GM13976 (cell line): ENCODE measurements around the gene ANAPC1.
"Not testable (repeated sequence)": the region's sequence is repeated elsewhere in the genome, so short reads cannot be mapped to it uniquely, and the experiment has no call there.

Experiments used
- DNase-seq: peaks from one replicate; pipeline ENCODE4 v3.0.0; 2012; ENCODE audit warnings: low spot score
- in situ Hi-C: fragments of 300-500 bp; cut with MboI; formaldehyde crosslinking; loops from one replicate; pipeline ENCODE4 v1.12.0; 2022; ENCODE audit warnings: low sequenced_read_pairs, mixed read lengths, inconsistent platforms; ENCODE audit not compliant: unreplicated experiment

The ANAPC1 gene

DNA sequence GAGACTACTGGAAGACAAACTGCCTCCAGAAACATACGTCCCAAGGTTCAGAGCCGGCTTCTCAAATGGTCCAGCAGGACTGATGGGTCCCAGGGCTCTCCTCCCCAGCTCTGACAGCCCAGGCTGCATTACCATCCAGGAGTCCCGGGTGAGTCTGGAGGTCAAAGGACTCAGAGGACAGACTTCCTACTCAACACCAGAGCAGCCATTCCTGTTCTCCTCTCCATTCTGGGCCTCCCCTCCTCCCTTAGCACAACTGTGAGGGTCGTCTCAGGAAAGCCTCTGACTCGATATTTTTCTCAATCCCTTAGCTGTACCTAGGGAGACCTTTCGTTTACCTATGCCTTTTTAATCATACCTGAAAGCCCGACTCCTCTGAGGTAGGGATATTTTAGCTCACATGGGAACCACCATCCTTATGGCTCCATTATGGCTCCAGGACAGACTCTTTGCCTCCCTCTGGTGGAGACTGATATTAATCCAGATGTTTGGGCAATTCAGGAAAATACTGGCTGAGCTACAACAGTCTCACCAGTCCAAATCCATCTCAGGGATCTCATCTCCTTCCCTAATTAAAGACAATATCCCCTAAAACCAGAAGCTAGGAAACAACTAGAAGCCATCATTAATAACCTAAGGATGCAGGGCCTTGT is 70.9 kb downstream of the ANAPC1 start:
- DNase-seq, in situ Hi-C loops: not testable (repeated sequence)

DNA sequence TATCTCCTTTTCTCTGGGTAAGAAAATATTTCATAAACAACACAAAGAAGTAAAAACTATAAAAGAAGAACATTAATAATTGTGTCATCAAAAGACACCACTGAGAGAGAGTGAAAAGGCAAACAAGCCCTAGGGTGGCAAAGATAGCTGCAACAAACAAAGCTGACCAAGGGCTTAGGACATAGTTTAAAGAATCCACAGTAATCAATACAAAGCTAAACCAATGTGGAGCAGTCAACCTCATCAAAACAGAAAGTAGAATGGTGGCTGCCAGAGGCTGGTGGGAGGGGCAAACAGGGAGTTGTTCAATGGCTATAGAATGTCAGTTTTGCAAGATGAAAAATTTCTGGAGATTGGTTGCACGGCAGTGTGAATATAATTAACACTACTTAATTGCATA is 93.4 kb downstream of the ANAPC1 start:
- in situ Hi-C loops, DNase-seq: not testable (repeated sequence)

DNA sequence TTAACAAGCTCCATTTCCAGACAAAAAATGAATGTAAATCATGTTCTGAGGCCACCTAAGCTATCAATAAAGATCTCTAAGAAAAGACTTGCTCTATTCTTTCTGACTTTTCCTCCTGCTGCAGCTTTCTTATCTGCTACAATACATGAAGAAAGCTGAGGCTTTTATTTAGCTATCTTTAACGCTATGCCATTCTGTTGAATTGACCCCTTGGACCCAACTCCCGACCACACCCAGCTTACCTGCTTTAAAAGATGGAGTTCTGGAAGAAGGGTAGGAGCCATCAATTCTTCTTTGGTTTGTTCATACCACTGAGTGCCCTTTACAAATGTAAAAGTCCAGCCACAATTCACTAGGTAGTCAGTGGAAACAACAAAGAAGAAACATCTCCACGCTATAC is 99.9 kb downstream of the ANAPC1 start:
- in situ Hi-C loops, result not testable (repeated sequence)

DNA sequence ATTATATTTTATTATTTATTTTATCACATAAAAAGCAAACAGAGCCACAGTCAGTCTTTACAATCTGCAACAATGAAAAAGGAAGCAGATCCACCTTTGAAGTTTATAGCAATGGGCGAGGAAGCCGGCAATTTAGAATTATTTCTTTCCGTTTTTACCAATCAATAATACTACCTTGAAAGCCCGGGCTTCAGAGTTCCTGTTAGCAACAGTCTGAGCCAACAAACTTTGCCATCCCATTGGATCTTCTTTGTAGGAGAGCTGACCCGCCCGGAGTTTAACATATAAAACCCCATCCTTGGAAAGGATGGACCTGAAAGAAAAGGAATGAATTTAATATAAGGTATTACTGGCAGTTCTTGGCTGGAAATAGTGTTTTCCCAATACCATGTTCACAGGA is 101.8 kb downstream of the ANAPC1 start:
- in situ Hi-C loops, DNase-seq: not testable (repeated sequence)

More for the DNA sequence above, 99.9 kb downstream of the ANAPC1 start:
- DNase-seq, result not testable (repeated sequence)

DNA sequence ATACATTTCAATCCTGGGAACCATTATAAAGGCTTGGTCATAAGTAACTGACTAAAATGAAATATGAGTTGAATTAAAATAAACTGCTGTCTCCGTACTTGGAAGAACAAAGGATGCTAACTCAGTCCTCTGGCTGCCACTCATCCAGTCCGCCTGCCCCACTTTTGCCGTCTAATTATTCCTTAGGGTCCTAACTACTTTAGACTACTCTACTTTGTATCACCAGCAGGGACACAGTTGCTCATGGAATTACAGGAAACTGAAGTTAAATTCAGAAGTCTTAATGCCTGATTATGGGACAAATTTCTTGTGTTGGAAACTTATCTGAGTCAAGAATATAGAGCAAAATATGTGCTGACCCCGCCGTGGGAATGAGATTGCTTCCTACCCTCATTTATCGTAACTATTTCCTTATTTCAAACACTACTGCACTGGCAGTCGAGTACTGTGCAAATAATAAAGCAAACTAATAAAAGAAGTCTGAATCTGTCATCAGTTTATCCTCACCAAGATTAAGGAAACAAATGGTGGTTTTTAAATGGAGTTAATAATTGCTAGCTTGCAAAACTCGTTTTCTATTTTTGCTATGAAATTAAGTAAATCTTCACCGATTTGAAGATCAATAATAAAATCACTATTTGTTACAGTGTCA is 102.4 kb downstream of the ANAPC1 start:
- in situ Hi-C loops, DNase-seq: not testable (repeated sequence)

DNA sequence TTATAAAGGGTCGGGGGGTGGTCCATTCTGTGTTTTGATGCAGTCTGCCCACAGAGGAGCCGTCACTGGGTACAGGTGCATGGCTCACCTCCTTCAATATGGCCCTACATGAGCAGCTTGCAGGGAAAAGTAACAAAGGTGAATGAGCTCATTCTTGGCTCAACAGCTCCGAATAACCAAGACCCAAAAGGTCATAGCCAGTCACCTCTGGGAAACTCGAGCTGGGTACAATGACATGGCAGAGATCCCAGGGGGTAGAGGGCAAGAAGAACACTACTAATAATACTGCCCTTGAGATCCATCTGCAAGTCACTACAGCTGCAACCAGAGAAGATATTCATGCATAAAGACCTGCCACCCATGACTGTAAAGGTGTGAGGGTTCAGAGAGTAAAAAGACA is 106.8 kb downstream of the ANAPC1 start:
- in situ Hi-C loops, DNase-seq: not testable (repeated sequence)

DNA sequence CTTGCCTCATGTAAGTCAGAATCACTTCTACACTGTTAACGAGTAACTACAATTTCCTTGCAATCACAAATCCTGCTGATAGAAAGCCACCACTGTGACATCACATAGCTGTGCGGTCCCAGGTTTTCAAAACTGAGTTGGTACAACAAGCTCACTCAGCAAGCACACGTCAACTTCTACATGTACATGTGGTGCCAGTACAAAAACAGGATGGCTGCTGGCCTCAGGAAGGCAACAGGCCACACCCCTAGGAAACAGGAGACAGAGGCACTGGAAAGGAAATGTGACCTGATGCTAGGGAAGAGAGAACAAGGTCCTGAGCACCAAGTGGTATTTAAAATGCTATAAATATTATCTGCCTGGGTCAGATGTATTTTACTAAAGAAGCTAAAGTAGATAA is 107.7 kb downstream of the ANAPC1 start:
- DNase-seq, in situ Hi-C loops: not testable (repeated sequence)

DNA sequence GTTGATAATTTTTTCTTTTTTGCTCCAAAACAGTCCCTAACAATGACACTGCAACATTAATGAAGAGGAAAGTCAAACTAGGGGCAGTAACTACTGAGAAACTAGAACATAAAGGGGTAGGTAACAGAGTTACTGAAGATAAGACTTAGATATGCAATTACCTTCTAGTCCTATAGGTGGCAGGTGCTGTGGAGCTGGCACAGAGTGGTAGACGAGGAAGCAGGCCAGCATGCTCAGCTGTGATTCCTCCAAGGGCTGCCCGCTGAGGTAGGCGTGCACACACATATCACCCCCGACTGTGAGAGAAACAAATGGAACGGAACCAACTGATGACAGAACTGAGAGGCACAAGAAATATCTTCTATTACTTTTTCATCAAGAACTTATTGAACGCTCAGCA is 111.8 kb downstream of the ANAPC1 start:
- in situ Hi-C loops, DNase-seq: not testable (repeated sequence)

DNA sequence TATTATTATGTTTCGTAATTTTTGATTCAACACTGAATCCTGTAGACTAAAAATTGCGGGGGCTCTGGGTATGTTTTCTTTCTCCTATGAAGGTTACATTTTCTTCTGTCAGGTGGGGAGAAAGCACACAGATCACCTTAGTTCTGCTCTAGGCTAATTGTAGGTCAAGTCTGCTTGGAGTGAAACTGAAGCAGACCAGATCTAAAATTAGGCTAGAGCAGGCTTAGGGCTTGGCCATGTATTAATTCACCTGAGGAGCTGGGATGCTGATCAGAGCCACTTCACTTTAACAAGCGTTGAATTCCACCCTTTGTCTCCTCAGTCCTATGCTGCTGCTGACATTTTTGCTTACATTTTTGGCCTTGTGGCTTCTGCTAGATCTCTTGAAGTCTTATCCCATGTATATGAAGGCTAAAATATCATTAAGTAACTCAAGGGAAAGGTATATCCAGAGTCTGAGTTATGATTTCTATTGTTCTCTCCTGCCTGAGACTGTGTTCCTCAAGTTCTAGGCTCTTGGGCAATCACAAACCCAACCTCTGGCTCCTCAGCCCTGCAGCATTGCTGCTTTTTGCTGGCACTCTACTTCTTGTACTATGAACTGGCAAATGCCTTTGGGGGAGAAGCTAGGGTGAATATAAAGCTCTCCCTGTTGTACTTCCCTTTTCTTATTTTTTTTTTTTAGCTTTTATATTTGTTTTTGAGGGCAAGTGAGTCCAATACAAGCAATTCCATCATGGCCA is 112.9 kb downstream of the ANAPC1 start:
- DNase-seq, in situ Hi-C loops: not testable (repeated sequence)

DNA sequence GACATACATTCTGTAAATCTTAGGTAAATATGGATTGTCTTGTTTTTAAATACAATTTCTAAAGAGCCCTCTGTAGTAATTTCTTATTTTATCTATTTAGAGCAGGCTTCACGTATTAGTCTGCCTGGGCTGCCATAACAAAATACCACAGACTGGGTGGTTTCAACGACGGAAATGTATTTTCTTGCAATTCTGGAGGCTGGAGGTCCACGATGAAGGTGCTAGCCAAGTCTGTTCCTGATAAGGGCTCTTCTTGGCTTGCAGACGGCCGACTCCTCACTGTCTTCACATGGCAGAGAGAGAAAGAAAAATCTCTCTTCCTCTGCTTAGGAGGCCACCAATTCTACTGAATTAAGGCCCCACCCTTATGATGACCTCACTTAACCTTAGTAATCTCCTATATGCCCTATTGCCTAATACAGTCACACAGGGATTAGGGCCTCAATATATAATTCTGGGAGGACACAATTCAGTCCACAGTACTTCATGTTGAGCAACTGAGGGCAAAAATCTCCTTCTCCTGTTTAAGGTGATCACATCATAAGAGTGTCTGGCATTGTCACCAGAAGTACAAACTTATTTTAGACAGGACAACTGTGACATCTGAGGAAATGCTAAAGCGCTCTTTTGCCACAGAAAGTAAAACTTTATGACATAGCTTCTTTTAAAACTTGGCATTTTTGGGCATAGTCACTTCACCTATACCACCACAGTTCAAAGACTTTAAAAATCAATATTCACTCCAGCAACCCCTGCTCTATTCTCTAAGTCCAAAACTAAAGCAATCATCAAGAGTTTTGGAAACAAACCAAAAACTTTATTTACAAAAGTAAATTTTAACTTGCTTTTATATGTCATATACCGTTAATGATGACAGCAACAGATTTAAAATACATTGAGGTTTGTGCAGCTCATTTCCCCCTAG is 115.5 kb downstream of the ANAPC1 start:
- DNase-seq, in situ Hi-C loops: not testable (repeated sequence)

DNA sequence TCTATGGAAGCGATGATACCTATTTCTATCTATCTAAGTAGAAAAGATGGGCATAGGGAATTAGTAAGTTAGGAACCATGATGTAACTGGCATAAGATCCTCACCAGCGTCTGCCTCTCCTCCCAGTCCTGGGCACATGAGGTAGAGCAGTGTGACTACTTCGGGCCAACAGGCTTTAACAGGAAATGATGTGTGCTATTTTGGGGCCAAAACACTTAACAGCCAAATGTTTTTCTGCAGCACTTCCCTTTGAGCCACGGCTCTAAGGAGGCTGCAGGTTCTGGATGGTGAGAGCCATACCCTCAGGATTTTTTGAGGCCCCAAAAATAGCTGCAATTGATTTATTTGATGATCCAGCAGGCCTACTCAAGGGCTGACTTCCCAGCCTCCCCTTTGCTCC is 116.9 kb downstream of the ANAPC1 start:
- DNase-seq, in situ Hi-C loops: not testable (repeated sequence)

DNA sequence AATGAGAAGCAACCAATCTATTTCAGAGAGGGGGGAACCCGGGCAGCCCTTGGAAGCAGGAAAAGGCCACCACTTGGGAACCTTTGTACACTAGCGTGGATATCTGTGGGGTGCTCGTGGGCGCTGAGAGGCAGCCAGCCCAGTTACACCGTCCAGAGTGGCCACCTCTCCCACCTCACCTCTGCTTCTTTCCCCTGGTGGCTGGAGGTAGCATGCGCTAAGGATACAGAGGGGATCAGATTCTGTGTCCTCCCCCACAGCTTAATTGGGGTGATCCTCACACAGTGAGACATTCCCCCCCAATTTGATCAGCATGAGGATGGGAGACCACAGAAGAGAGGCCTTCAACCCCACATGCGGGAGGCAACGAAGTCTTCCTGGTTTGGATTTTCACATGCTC is 117.7 kb downstream of the ANAPC1 start:
- in situ Hi-C loops, DNase-seq: not testable (repeated sequence)

DNA sequence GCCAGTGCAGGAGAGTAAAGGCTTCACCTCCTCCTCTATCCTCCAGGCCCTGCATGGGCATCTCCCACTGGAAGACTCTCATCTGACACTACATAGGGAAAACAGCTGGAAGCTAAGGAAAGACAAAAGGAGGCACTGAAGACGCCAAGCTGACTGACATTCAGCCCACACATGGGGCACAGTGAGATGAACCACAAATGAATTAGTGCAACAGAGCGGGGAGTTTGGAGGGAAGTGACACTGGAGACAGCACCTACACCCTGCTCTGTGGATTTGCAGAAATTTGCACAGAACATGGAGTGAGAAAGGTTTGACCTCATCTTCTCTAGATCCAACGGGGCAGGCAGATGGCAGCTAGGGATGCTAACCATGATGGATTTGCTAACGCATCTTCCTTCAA is 119.8 kb downstream of the ANAPC1 start:
- in situ Hi-C loops, result not testable (repeated sequence)

DNA sequence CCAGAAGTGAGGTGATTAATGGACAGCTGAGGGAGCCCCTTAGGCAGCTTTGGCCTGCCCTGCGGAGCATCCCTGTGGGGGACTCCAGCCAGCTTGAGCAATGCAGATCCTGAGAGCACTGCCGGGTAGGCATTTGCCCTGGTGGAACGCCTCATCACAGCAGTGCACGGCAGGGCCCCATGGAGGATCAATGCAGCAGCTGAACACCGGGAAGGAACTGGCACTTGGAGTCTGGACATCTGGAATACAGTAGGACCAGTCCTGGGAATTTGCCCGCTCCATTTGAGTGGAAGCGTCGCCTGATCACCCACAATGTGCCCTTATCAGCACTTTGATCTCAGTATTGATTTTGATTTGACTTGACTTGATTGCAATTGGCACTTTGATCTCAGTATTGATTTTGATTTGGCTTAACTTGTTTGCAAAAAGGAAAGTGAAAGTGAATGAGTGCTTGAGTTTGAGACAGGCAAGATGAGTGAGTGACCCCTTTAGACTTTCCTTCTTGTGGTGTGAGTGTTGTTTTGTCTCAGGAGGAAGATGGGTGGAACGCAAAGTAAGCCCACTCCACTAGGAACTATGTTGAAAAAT is 123.2 kb downstream of the ANAPC1 start:
- DNase-seq, in situ Hi-C loops: not testable (repeated sequence)

More for the DNA sequence above, 119.8 kb downstream of the ANAPC1 start:
- not testable (repeated sequence) for DNase-seq

DNA sequence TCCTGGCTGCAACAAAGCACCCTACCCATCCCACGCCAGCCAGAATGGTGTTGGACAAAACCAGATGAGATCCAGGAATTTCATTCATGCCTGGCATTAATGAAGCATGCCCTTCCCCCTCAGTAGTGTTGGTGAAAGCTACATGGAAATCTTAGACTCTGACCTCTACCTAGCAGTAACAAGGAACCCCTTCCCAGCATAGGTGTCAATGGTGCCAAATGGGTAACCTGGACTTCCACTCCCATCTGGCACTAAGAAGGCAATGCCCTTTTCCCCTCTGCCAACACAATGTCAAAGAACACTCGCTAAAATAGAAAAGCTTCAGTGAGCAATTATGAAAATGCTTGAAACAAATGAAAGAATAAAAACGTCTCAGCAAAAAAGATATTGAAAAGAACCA is 131.5 kb downstream of the ANAPC1 start:
- in situ Hi-C loops, DNase-seq: not testable (repeated sequence)

DNA sequence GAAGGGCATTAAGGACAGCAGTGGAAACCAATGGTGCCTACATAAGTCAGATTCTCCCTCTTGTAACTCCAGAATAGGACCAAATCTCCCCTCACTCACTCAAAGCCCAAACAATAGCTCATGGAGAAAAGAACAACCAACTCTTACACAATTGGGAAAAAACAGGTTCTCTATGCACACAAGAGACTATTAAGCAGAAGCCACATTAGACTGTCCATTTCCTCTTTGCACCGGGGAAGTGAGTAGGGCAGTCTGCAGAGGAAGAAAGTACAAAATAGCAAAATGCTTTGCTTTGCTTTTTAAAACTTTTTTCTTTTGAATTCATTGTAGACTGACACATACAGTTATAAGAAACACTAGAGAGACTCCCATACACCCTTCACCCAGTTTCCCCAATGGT is 133.4 kb downstream of the ANAPC1 start:
- in situ Hi-C loops, DNase-seq: not testable (repeated sequence)

DNA sequence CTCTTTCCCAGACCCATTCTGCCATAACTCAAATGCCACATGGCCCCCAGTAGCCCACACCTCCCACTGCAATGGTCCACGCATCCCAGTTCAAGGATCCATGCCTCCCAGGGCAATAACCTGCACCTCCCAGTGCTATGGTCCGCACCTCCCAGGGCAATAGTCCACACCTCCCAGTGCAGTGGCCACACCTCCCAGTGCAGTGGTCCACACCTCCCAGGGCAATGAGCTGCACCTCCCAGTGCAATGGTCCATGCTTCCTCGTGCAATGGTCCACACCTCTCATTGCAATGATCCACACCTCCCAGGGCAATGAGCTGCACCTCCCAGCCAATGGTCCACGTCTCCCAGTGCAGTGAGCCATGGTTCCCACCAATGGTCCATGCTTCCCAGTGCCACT is 135.6 kb downstream of the ANAPC1 start:
- DNase-seq, in situ Hi-C loops: not testable (repeated sequence)
